Vagina (tissue), 2 donors: ENCODE results near the gene SMTNL1. TPM values are rescaled to one million over a fixed set of nuclear protein-coding genes. Genes with fewer than 3 reads are reported as not detected.

Experiments
- DNase-seq, 2 donors: peaks; one replicate each; pipeline ENCODE4 v3.0.0-alpha.2; 2017; ENCODE audit errors: extremely low spot score in 2 of 2
- H3K27ac ChIP-seq: fragments of 200-600 bp; sonication (generic); one replicate; pipeline ENCODE4 v1.5.1; 2019
- H3K27me3 ChIP-seq: fragments of 200-600 bp; sonication (generic); one replicate; pipeline ENCODE4 v1.5.1; 2019
- H3K36me3 ChIP-seq, 2 donors: fragments of 200-600 bp; sonication (generic); one replicate each; pipeline ENCODE4 v1.5.1; 2017 to 2019
- H3K4me1 ChIP-seq: fragments of 200-600 bp; sonication (generic); one replicate; pipeline ENCODE4 v1.5.1; 2019
- H3K4me3 ChIP-seq, 2 donors: fragments of 200-600 bp; sonication (generic); 1 replicate in 1 of 2; 2 replicates in 1 of 2; pipeline ENCODE4 v1.5.1; 2016 to 2019
- H3K9me3 ChIP-seq: fragments of 200-600 bp; sonication (generic); one replicate; pipeline ENCODE4 v1.5.1; 2019
- POLR2A ChIP-seq, 2 donors: fragments of 450-650 bp; IDR thresholded peaks; one replicate each; pipeline ENCODE4 v1.6.1; 2017; ENCODE audit warnings: antibody characterized with exemption in 2 of 2, mild to moderate bottlenecking in 2 of 2, moderate library complexity in 2 of 2
- POLR2AphosphoS5 ChIP-seq, 2 donors: sonication (generic); formaldehyde crosslinking; IDR thresholded peaks; one replicate each; pipeline ENCODE4 v1.9.0; 2017; ENCODE audit warnings: antibody characterized with exemption in 2 of 2, mild to moderate bottlenecking in 2 of 2, low read depth in 1 of 2; ENCODE audit not compliant: insufficient read depth in 1 of 2
- intact Hi-C: fragments of 100-400 bp; cut with DNase I; formaldehyde crosslinking; loops from one replicate; pipeline ENCODE4 v1.15.1; 2023
- total RNA-seq: library from RNA; depleted of rRNA; stranded (reverse); fragments of >200 nt; gene quantifications from one replicate; pipeline ENCODE4 v1.2.3, GENCODE V29; 2016
- TF ChIP-seq, protein P1 (sequence below), 3 experiments: fragments of 450-650 bp in 2 of 3; fragments of 200-600 bp in 1 of 3; sonication (generic) in 1 of 3; IDR thresholded peaks; one replicate each; pipeline ENCODE4 v1.5.1; 2017 to 2019; ENCODE audit warnings: antibody characterized with exemption in 3 of 3, mild to moderate bottlenecking in 2 of 3, moderate library complexity in 2 of 3

The SMTNL1 gene
- total RNA-seq, 1 donor from 2014 or later, result not detected

DNA sequence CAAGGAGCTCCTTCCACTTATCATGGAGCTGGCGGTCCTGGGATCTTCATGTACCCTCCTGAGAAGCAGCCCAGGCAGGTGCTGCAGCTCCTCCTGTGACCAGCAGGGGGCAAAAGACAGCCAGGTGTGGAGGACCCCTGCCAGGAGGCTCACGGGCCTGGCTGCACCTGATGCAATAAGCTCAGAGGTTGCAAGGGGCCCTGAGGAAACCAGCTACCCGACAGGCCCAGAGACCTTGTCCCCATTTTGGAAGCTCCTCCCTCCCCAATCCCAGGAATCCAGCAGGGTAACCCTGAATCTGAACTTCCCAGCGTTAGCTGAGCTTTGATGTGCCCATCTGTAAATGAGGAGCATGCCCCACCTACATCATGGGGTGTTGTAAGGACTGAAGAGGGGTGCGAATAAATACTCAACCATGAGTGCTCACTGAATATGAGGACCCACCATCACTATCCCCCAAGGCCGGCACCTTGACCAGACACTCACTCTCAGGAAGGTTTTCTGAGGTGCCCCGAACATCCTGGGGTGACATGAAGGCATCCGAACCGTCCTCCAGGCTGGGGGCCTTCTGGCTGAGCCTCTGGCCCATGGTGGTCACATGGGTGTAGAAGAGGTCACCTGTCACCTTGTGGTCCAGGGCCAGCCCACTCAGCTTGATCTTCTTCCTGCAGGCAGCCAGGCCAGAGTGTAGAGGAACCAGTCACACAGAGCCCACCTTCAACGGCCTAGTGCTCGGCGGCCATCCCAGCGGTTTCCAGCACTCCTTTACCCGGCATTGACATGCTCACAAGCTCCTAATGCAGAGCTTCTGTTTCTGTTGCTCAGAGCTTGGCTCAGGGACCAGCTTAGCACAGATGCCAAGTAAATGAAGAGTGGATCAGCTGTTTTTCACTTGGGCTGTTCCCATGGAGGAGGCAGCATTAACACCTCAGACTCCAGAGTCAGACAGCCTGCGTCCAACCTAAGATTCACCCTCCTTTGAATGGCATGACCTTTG, 43.6 kb upstream of the SMTNL1 start:
- H3K36me3 ChIP-seq, result peaks cover 0 to 8% of the 10 kb centered on the region in 2 donors
- no peak for DNase-seq
- peaks cover 6% of the 10 kb centered on the region for H3K4me1 ChIP-seq
- no peaks in the 10 kb centered on the region for H3K27me3 ChIP-seq
- H3K4me3 ChIP-seq, result no peak overlapping the region
- TF ChIP-seq, protein P1, sequence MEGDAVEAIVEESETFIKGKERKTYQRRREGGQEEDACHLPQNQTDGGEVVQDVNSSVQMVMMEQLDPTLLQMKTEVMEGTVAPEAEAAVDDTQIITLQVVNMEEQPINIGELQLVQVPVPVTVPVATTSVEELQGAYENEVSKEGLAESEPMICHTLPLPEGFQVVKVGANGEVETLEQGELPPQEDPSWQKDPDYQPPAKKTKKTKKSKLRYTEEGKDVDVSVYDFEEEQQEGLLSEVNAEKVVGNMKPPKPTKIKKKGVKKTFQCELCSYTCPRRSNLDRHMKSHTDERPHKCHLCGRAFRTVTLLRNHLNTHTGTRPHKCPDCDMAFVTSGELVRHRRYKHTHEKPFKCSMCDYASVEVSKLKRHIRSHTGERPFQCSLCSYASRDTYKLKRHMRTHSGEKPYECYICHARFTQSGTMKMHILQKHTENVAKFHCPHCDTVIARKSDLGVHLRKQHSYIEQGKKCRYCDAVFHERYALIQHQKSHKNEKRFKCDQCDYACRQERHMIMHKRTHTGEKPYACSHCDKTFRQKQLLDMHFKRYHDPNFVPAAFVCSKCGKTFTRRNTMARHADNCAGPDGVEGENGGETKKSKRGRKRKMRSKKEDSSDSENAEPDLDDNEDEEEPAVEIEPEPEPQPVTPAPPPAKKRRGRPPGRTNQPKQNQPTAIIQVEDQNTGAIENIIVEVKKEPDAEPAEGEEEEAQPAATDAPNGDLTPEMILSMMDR (IDR thresholded peaks at IDR 0.05), result peak; percentile 54 to 80 (median 70)
- no peak for TF ChIP-seq POLR2A (IDR thresholded peaks at IDR 0.05)
- no peaks in the 10 kb centered on the region for H3K9me3 ChIP-seq
- intact Hi-C loops, result loop anchor here (5.0 to 10.0 kb wide), 2 partner anchors 33 to 149 kb away; no protein-coding TSS in a partner anchor
- no peak overlapping the region for H3K27ac ChIP-seq

DNA sequence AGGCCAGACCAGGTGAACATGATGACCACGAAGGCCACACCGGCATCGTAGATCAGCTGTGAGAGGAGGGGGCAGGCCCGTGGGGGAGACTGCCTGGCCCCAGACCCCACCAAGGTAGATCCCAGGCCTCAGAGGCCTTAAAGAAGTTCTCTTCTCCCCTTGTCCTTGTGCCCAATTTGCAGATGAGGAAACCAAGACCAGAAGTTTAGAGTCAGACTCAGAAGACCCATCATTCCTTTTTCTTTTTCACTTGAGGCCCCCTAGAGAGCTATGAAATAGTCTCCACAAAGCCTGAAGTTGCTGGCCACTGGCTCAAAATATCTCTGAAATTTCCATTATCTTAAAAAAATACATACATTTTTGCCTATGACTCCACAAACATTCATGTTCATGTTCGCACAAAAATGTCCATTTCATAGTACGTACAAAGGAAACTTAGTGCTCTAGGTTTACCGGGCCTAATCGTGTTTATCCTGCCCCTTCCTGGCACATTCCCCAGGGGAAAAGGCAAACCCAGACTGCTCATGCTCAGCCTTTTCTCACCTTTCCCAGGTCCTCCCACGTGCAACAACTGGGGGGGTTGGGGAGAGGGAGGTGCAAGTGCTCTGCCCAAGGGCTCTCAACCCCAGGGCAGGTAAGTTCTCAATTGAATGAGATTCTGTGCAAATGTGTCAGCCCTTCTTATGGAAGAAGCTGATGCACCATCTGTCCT, 41.1 kb upstream of the SMTNL1 start:
- DNase-seq, result no peak
- Histone ChIP-seq H3K4me3 (no peak overlapping the region), H3K27me3 (no peaks in the 10 kb centered on the region), H3K36me3 (peaks cover 0 to 8% of the 10 kb centered on the region in 2 donors), H3K9me3 (no peaks in the 10 kb centered on the region), H3K27ac (no peak overlapping the region), H3K4me1 (peaks cover 25% of the 10 kb centered on the region)
- intact Hi-C loops, result loop anchor here (10.0 kb wide), 1 partner anchor 151 kb away; no protein-coding TSS in a partner anchor
- no peak for TF ChIP-seq POLR2AphosphoS5 (IDR thresholded peaks at IDR 0.05; ENCODE audit: insufficient read depth in 1 of 2, low read depth in 1 of 2)
- TF ChIP-seq, protein P1 (IDR thresholded peaks at IDR 0.05), result no peak
- TF ChIP-seq POLR2A (IDR thresholded peaks at IDR 0.05), result no peak

DNA sequence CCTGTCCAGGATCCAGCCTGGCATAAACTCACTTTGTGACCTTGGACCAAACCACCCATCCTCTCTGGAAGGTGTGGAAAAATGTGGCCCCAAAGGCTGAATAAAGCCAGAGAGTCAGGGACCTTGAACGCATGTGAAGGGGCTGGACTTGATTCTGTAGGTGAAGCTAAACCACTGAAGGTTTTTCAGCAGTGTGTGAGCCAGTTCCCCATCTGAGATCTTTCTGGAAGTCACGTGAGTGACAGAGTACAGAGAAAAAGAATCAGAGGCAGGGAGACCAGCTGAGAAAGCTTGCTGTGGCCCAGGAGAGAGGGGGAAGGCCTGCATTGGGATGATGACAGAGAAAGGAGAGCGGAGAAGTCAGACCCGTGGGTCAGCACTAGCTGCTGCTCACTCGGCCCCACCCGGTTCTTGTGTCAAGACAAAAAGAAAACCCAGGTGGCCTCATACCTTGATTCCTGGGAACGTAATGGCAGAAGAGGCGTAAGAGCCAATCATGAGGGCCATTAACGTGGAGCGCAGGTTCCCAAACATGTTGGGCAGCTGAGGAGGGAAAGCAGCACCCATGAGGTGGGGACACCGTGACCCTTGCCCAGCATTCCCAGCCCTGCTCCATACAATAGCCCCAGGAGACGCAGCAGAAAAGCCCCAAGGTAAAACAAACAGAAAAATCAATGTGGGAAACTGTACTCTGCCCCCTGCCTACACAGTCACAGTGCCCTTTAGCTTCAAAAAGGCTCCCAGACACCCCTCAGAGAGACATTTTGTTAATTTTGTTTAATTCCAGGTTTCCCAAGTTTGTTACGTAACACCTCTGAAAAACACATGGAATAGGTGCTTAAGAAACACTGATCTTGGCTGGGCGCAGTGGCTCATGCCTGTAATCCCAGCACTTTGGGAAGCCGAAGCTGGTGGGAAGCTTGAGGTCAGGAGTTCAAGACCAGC, 39.8 kb upstream of the SMTNL1 start:
- intact Hi-C loops, result loop anchor here (10.0 kb wide), 1 partner anchor 153 kb away; no protein-coding TSS in a partner anchor
- DNase-seq, result no peak
- TF ChIP-seq, protein P1 (IDR thresholded peaks at IDR 0.05), result no peak
- no peak for TF ChIP-seq POLR2AphosphoS5 (IDR thresholded peaks at IDR 0.05; ENCODE audit: insufficient read depth in 1 of 2, low read depth in 1 of 2)
- no peak for TF ChIP-seq POLR2A (IDR thresholded peaks at IDR 0.05)
- Histone ChIP-seq H3K27me3 (no peaks in the 10 kb centered on the region), H3K4me3 (no peak overlapping the region), H3K36me3 (peaks cover 0 to 8% of the 10 kb centered on the region in 2 donors), H3K4me1 (peaks cover 25% of the 10 kb centered on the region), H3K9me3 (no peaks in the 10 kb centered on the region), H3K27ac (no peak overlapping the region)

DNA sequence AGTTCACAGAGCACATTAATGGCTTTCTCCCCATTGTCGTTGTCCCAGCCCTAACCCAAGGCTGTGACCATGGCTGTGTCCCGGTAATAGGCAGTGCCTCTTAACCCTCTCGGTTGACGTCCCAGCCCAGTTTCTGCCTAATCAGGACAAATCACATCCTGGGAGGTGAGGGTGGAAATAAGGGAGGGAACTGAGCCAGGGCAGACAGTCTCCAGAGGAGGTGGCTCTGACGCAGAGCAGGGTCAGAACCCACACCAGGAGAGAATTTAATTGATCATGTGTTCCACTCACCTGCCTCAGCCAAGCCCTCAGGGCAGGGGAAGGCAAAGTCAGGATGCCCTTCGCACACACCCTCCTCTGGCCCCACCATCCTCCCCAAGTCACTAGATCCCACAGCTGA, 38.9 kb upstream of the SMTNL1 start:
- H3K27me3 ChIP-seq, result no peaks in the 10 kb centered on the region
- H3K9me3 ChIP-seq, result no peaks in the 10 kb centered on the region
- no peak overlapping the region for H3K4me3 ChIP-seq
- peak overlapping the region; percentile 85 for H3K27ac ChIP-seq
- H3K36me3 ChIP-seq, result peaks cover 0 to 8% of the 10 kb centered on the region in 2 donors
- H3K4me1 ChIP-seq, result peaks cover 25% of the 10 kb centered on the region
- no peak for DNase-seq
- intact Hi-C loops, result loop anchor here (10.0 kb wide), 1 partner anchor 154 kb away; no protein-coding TSS in a partner anchor
- TF ChIP-seq POLR2A (IDR thresholded peaks at IDR 0.05) (no peak), POLR2AphosphoS5 (IDR thresholded peaks at IDR 0.05; ENCODE audit: insufficient read depth in 1 of 2, low read depth in 1 of 2) (no peak)
- TF ChIP-seq, protein P1 (IDR thresholded peaks at IDR 0.05), result no peak
